Skin epidermis (tissue), 12 donors: ENCODE measurements around the gene DPP10.
"Not testable (repeated sequence)": the region's sequence is repeated elsewhere in the genome, so short reads cannot be mapped to it uniquely, and the experiment has no call there.

Experiments
- H3K27ac ChIP-seq, 21 experiments: fragments of 200-600 bp; sonication (generic) in 11 of 21; one replicate each; pipeline ENCODE4 v1.5.0; 2020; ENCODE audit warnings: mild to moderate bottlenecking in 3 of 21, inconsistent platforms in 2 of 21, moderate library complexity in 2 of 21
- H3K4me3 ChIP-seq, 7 experiments: fragments of 200-600 bp; sonication (generic) in 2 of 7; one replicate each; pipeline ENCODE4 v1.5.0; 2020; ENCODE audit warnings: inconsistent platforms in 2 of 7, mild to moderate bottlenecking in 2 of 7, moderate library complexity in 1 of 7

DPP10 gene

GRCh38 chr2:114499101-114499500 lies 56.7 kb downstream of the DPP10 start:
- H3K27ac ChIP-seq: no peak overlapping the region
- H3K4me3 ChIP-seq: no peak overlapping the region

GRCh38 chr2:114507744-114508143 lies 65.3 kb downstream of the DPP10 start:
- H3K4me3 ChIP-seq: no peak overlapping the region
- no peak overlapping the region for H3K27ac ChIP-seq

- Histone ChIP-seq H3K4me3 (no peak overlapping the region), H3K27ac (no peak overlapping the region)
Observed at GRCh38 chr2:114515882-114516281, 73.4 kb downstream of the DPP10 start.

DNA sequence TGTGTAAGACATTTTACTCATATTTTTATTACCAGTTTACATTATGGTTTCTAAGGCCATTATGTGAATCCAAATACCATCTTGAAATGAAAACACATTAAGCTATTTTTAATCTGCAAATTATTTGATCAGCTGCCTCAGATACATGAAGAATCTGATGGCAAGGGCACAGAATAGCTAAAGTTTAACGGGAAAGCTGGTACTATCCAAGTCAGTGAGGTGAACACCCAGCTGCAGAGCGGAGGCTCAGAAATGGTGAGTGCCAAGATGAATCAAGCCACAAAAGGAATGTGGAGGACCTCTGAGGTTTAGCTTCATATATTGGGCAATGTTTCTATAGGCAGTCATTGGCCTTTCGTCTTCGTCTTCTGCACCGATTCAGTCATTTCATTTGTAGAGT lies 75.1 kb downstream of the DPP10 start:
- no peak overlapping the region for H3K4me3 ChIP-seq
- H3K27ac ChIP-seq: no peak overlapping the region

GRCh38 chr2:114518738-114519137 lies 76.3 kb downstream of the DPP10 start:
- no peak overlapping the region for H3K4me3 ChIP-seq

DNA sequence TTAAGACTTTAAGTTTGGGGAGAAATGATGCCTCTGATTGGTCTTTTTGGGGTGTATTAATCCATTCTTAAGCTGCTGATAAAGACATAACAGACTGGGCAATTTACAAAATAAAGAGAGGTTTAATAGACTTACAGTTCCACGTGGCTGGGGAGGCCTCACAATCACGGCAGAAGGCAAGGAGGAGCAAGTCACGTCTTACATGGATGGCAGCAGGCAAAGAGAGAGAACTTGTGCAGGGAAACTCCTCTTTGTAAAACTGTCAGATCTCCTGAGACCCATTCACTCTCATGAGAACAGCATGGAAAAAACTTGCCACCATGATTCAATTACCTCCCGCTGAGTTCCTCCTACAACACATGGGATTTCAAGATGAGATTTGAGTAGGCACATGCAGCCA lies 80.2 kb downstream of the DPP10 start:
- H3K27ac ChIP-seq, H3K4me3 ChIP-seq: not testable (repeated sequence)

More at GRCh38 chr2:114518738-114519137, 76.3 kb downstream of the DPP10 start:
- no peak overlapping the region for H3K27ac ChIP-seq

- Histone ChIP-seq H3K27ac (no peak overlapping the region), H3K4me3 (no peak overlapping the region)
Observed at GRCh38 chr2:114525955-114526354, 83.5 kb downstream of the DPP10 start.

- Histone ChIP-seq H3K4me3 (no peak overlapping the region), H3K27ac (no peak overlapping the region)
Observed at GRCh38 chr2:114526841-114527240, 84.4 kb downstream of the DPP10 start.

DNA sequence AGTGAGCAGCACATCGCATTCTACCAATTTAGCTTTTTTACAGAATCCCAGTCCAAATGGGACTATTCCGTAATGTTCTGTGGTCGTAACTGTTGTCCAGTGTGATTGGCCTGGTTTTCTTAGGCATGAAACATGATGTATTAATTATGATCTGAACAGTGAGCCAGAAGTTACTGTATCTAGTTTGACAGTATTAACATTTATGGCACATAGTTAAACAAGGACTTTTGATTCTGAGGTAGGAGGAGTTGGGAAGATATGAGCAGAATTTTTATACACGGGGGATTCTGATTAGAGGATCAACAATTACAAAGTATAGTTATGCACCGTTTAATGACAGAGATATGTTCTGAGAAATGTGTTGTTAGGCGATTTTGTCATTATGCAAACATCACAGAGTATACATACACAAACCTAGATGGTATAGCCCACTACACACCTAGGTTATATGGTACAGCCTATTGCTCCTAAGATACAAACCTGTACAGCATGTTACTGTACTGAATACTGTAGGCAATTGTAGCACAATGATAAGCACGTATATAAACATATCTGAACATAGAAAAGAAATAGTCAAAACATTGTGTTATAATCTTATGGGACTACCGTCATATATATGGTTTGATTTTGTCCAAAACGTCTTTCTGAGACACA lies 85.0 kb downstream of the DPP10 start:
- no peak overlapping the region for H3K27ac ChIP-seq
- H3K4me3 ChIP-seq: no peak overlapping the region

GRCh38 chr2:114534116-114535084 lies 92.0 kb downstream of the DPP10 start:
- H3K4me3 ChIP-seq: no peak overlapping the region
- peak overlapping the region in 4 of 21 experiments; percentile 4 to 20 (median 13) for H3K27ac ChIP-seq

DNA sequence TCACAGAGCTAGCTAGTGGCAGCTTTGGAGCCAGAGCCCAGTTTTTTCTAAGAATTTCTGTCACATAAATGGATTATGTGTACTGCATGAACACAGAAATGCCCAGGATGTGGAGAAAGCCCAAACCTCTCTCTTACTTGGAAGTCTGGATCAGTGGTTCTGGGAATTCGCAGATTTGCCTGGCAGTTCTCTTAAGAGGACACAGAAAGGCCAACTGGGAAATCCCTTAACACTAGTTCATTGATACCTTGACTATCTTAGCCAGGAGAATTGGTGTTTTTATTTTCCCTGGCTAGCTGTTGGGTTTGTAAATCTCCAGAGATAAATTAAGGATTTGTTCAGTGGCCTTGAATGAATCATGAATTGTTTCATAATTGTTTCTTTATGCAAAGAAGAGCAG lies 95.3 kb downstream of the DPP10 start:
- H3K4me3 ChIP-seq: no peak overlapping the region
- H3K27ac ChIP-seq: no peak overlapping the region

DNA sequence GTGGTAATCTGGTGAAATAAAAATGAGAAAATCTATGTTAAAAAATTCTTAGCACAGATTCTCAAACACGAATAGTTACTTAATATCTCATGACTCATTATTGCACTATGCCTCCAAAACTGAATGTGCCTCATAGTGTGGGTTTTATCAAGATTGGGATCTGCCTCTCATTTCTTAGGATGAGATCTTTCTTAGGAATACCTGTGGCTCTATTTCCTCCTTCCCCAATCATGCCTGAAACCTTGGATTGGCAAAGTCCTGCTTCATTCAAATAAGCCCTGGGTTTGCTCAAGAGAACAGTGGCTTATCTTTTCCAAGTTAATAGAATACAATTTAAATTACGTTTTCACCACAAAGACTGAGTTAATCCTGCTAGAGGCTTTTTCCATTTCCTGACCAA lies 100.3 kb downstream of the DPP10 start:
- Histone ChIP-seq H3K27ac (peak overlapping the region in 1 of 21 experiments; percentile 11), H3K4me3 (no peak overlapping the region)

DNA sequence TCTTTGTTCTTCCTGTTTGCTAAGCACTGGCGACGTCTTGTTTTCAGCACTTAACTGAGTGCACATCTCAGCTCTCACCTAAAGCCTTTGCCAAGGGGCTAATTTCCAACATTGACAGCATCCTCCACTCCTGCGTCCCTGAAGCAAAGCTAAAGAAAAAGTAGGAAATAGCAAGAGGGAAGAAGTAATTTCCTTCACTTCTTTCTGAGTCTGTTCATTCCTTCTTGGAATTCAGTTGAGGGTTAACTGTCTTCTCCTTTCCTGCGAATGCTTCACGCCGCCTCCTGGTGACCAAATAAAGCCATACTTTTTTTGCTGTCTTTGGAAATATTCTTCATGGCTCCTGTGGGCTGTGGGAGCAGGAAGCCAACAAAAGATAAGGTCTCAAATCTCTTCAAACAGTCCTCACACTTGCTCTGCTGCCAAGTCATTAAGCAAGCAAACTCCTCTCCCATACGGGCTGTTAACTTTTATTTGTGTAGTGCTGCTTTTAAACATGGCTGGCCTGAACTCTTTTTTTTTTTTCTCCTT lies 100.9 kb downstream of the DPP10 start:
- peak overlapping the region in 1 of 21 experiments; percentile 11 for H3K27ac ChIP-seq
- H3K4me3 ChIP-seq: no peak overlapping the region

GRCh38 chr2:114545052-114545451 lies 102.6 kb downstream of the DPP10 start:
- Histone ChIP-seq H3K27ac (no peak overlapping the region), H3K4me3 (no peak overlapping the region)

DNA sequence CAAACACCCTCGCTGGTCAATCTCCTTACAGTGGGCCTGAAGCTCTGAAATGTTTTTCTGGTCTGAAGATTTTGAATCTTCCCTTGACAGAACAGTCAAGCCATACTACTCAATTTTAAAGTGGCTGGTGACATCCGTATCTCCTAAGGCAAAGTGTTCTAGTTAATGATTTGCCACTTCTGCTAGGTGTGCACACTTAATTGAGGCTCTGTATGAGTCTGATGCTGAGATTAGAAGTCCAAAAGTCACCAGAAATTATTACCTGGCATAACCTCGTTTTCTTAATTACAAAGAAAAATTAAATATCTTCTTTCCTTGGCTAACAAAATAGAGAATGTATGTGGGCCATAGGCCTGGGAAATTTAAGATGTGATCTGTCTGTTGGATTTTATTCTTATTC lies 104.1 kb downstream of the DPP10 start:
- Histone ChIP-seq H3K4me3 (no peak overlapping the region), H3K27ac (no peak overlapping the region)

DNA sequence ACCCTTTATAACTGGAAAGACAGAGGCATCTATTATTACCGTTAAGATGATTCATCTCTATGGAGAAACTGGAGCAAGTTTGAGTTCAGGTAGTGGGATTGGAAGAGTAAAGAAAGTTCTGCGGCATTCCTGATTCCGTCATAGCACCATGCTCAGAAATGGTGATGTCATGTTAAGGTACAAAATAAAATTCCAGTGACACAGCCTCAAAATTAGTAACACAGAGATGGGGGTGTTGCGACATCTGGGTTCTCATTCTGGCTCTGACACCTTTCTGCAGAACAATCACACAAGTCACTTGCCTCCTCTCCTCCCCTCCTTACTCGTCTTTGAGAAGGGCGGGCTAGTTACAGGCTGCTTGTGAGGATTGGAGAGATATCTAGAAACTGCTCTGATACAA lies 105.7 kb downstream of the DPP10 start:
- Histone ChIP-seq H3K27ac (no peak overlapping the region), H3K4me3 (no peak overlapping the region)

DNA sequence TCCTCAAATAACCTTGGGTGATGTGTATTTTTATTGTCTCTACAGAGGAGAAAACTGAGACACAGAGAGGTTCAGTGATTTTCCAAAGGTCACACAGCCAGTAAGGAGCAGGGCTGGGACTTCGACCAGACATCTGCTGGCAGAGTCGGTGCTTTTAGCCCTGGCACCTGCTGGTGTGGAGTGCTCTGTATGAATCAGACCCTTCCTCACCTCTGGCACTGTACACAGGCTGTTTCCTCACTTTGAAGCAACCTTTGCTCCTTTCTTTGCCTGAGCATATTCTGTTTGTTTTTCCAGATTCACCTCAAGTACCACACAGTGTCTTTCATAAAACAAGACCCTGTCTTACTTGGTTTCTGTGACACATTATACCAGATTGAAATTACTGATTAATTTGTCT lies 107.9 kb downstream of the DPP10 start:
- H3K27ac ChIP-seq: no peak overlapping the region
- no peak overlapping the region for H3K4me3 ChIP-seq

- no peak overlapping the region for H3K4me3 ChIP-seq
- H3K27ac ChIP-seq: no peak overlapping the region
Observed at GRCh38 chr2:114550895-114551793, 108.7 kb downstream of the DPP10 start.

DNA sequence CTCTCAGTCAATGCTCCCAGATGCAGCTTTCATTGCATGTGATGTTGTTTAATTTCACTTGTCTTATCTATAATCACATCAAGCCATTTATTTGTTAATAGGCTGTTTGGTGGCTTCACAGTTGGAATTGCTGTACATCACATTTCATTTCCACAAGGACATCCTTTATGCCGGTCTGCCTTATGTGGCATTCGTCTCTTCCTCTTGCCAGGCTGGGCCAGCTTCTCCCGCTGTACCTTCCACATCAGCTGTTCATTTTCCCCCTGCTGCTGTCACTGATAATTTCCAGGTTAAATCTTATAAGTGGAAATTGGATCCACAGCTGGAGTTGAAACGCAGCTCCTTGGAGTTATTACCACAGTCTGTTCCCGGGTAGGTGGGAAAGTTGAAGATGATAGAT lies 110.6 kb downstream of the DPP10 start:
- Histone ChIP-seq H3K27ac (no peak overlapping the region), H3K4me3 (no peak overlapping the region)

GRCh38 chr2:114569166-114569565 lies 126.7 kb downstream of the DPP10 start:
- no peak overlapping the region for H3K4me3 ChIP-seq
- H3K27ac ChIP-seq: no peak overlapping the region
